Stomach smooth muscle (tissue), 2 donors: ENCODE measurements around the gene ASB4.

ENCODE experiments used
- H3K27ac ChIP-seq: one replicate; pipeline ENCODE4 v1.7.0; 2013; ENCODE audit warnings: mild to moderate bottlenecking, low read length, inconsistent platforms
- H3K27me3 ChIP-seq, 2 donors: one replicate each; pipeline ENCODE4 v1.7.0; 2013; ENCODE audit warnings: low read length in 2 of 2; ENCODE audit not compliant: insufficient read depth in 2 of 2, control insufficient read depth in 1 of 2
- H3K36me3 ChIP-seq, 2 donors: one replicate each; pipeline ENCODE4 v1.7.0; 2013; ENCODE audit warnings: low read length in 2 of 2; ENCODE audit not compliant: control insufficient read depth in 2 of 2, insufficient read depth in 2 of 2
- H3K4me1 ChIP-seq: one replicate; pipeline ENCODE4 v1.7.0; 2013; ENCODE audit warnings: low read length; ENCODE audit not compliant: control insufficient read depth, insufficient read depth
- H3K4me3 ChIP-seq, 2 donors: one replicate each; pipeline ENCODE4 v1.7.0; 2013; ENCODE audit warnings: low read length in 2 of 2
- H3K9ac ChIP-seq, 2 donors: one replicate each; pipeline ENCODE4 v1.7.0; 2013; ENCODE audit warnings: low read length in 2 of 2, mild to moderate bottlenecking in 1 of 2
- H3K9me3 ChIP-seq, 2 donors: one replicate each; pipeline ENCODE4 v1.7.0; 2013; ENCODE audit warnings: low read length in 2 of 2; ENCODE audit not compliant: control insufficient read depth in 2 of 2
- donor health status: healthy.
- donor health status: Pancreatic carcinoma.

ASB4 gene

DNA sequence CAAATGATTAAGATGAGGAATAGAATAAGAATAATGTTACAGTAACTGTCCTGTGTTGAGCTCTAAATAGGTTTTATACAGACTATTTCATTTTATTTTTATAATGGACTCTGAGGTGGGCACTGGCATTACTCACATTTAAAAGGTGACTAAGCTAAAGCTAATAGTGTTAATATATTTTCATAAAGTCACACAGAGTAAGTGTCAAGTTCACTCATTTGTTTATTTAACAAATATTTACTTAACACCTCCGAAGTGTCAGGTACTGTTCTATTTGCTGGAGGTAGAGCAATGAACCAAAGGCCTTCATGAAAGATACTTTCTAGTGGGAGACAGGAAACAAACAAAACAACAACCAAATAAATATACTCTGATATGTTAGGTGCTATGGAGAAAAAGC, 44.0 kb downstream of the ASB4 start:
- Histone ChIP-seq H3K36me3 (no peaks in the 10 kb centered on the region), H3K27ac (no peak overlapping the region), H3K9ac (no peak overlapping the region), H3K4me1 (no peaks in the 10 kb centered on the region), H3K4me3 (no peak overlapping the region), H3K27me3 (no peaks in the 10 kb centered on the region), H3K9me3 (no peaks in the 10 kb centered on the region)

DNA sequence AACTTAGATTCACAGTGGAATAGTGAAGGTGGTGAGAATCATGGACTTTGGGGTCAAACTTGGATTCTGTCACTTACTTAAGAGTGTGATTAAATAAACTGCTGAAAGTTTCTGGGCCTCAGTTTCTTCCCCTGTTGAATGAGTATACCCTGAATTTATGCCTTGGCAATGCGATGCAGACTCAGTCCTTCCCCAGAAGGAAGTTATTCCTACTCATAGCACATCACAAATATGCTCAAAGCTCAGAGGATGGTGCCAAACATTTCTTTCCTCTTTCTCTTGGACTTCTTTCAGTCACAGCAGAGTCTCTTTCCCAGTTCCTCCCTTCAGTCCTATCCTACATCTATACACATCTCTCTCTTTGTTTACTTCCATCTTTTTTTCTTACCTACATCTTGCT, 45.1 kb downstream of the ASB4 start:
- no peaks in the 10 kb centered on the region for H3K9me3 ChIP-seq
- no peak overlapping the region for H3K9ac ChIP-seq
- H3K27ac ChIP-seq, result no peak overlapping the region
- no peak overlapping the region for H3K4me3 ChIP-seq
- H3K4me1 ChIP-seq, result no peaks in the 10 kb centered on the region
- no peaks in the 10 kb centered on the region for H3K36me3 ChIP-seq
- H3K27me3 ChIP-seq, result no peaks in the 10 kb centered on the region

DNA sequence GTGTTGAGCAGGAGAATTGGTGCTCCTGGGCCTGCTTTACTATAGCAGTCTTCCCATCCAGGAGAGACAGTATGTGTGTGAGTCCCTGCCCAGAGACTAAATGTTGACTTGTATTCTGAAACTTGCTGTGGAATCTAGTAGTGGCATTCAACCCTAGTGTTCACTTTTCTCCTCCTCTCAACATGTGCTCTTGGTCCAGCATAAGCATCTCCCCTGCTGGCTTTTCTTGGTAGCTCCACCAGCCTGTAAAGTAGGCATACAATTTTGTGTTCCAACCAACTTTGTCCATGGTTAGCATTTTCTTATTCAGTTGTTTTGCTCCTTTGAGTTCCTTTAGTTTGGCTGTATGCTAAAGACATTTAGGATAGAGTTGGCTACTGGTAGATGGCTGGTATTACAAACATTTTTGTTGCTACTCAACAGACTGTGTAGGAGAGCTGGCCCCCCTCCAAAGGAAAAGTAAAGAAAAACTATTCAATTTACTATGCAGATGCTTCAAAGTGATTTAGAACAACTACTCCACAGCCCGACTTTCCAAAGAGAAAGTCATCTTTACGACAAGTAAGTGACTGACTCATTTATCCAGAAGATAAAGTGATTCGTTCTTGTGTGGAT, 46.0 kb downstream of the ASB4 start:
- Histone ChIP-seq H3K36me3 (no peaks in the 10 kb centered on the region), H3K9me3 (no peaks in the 10 kb centered on the region), H3K27ac (no peak overlapping the region), H3K4me1 (no peaks in the 10 kb centered on the region), H3K9ac (no peak overlapping the region), H3K27me3 (peaks cover 0 to 3% of the 10 kb centered on the region in 2 donors), H3K4me3 (no peak overlapping the region)

DNA sequence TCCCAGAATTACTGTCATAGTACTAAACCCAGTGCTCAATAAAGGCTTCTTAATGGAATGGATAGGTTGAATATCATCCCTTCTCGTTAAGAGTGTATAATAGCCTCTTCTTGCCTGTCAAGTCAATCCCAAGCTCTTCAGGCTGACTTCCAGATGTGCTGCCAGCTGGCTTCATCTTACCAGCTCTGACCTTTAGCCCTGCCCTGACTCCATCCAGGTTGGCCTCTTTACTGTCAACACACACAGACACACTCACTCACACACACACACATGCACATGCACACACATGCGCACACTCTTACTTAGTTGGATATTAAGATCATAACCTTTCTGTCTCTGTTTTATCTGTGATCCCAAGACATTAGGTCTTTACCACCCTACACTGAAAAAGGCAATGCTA, 49.1 kb downstream of the ASB4 start:
- H3K9me3 ChIP-seq, result no peaks in the 10 kb centered on the region
- H3K27me3 ChIP-seq, result peaks cover 0 to 3% of the 10 kb centered on the region in 2 donors
- H3K36me3 ChIP-seq, result no peaks in the 10 kb centered on the region
- no peak overlapping the region for H3K4me3 ChIP-seq
- H3K9ac ChIP-seq, result no peak overlapping the region
- no peak overlapping the region for H3K27ac ChIP-seq
- no peaks in the 10 kb centered on the region for H3K4me1 ChIP-seq

DNA sequence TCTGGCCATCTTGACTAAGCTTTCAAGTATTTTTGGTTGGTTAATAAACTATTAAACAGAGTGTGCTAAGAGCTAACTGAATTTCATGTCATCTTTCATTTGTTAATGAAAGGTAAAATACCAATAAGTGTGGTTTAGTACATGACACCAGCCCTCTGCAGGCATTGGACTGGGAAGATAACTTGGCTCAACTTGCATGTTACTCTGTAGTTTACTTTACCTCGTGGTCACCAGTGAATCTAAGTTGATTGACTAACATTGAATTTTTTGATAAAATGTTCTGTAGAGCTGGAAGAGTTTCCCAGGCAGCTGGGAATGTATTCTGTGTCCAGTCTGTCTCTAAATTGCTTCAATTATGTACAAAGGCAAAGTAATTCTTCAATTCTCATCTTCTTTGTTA, 49.9 kb downstream of the ASB4 start:
- no peak overlapping the region for H3K27ac ChIP-seq
- H3K36me3 ChIP-seq, result no peaks in the 10 kb centered on the region

DNA sequence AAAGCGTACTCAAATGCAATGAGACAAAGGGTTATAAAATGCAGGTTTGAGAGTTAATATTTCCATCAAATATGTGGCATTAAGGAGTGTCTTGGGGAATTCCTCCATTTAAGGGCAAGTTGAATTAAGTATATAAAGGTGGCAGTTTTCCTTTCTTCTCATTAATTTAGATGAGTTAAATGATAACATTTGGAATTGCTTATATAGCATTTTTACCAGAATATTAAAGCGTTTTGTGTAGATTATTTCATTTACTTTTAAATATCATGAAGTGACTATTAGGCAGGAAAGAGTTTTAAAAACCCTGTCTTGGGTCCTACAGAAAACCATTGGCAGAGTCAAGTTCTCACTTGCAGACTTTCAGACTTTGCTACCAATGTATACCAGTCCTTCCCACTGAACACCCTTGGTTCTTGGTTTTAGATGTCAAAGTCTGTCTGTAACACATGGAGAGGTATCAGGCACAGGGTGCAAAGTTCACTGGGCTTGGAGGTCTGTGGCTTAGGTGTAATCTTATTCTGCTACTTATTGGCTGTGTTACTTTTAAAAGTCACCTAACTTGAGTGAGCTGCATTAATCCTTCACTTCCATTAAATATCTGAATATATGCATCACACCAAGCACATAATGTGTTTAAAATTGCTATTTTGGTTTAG, 51.0 kb downstream of the ASB4 start:
- Histone ChIP-seq H3K27me3 (peaks cover 0 to 3% of the 10 kb centered on the region in 2 donors), H3K4me3 (no peak overlapping the region), H3K36me3 (no peaks in the 10 kb centered on the region), H3K4me1 (no peaks in the 10 kb centered on the region), H3K27ac (no peak overlapping the region), H3K9me3 (no peaks in the 10 kb centered on the region), H3K9ac (no peak overlapping the region)

More for the DNA sequence above, 49.9 kb downstream of the ASB4 start:
- no peak overlapping the region for H3K4me3 ChIP-seq
- H3K4me1 ChIP-seq, result no peaks in the 10 kb centered on the region
- H3K9ac ChIP-seq, result no peak overlapping the region
- H3K9me3 ChIP-seq, result no peaks in the 10 kb centered on the region
- peaks cover 0 to 3% of the 10 kb centered on the region in 2 donors for H3K27me3 ChIP-seq

DNA sequence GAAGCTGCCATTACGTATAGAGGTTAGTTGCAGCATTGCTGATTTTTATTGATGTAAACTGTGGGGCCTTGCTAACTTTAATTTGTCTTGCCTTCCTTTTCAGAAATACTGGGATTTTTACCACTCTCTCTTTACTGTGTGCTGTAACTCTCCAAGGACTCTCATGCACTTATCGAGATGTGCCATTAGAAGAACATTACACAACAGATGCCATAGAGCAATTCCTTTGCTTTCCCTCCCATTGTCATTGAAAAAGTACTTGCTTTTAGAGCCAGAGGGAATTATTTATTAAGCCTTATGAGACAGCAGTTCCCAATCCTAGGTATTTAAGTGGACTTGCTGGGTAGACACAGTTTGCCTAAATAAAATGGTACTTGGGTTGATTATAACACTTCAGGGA, 51.7 kb downstream of the ASB4 start:
- H3K27ac ChIP-seq, result no peak overlapping the region
- H3K9ac ChIP-seq, result no peak overlapping the region
- peaks cover 0 to 3% of the 10 kb centered on the region in 2 donors for H3K27me3 ChIP-seq
- H3K4me3 ChIP-seq, result no peak overlapping the region
- no peaks in the 10 kb centered on the region for H3K36me3 ChIP-seq
- H3K4me1 ChIP-seq, result no peaks in the 10 kb centered on the region
- no peaks in the 10 kb centered on the region for H3K9me3 ChIP-seq

DNA sequence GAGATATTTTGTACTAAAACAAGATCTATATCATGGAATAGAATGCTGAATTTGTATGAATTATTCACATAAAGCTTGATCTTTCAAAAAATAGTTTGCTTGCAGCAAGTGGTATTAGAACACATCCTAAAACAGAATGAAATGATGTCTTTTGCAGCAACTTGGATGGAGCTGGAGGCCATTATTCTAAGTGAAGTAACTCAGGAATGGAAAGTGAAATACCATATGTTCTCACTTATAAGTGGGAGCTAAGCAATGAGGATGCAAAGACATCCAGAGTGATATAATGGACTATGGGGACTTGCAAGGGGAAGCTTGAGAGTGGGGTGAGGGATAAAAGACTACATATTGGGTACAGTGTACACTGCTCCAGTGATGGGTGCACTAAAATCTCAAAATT, 53.7 kb downstream of the ASB4 start:
- H3K4me1 ChIP-seq, result no peaks in the 10 kb centered on the region
- H3K4me3 ChIP-seq, result no peak overlapping the region
- no peak overlapping the region for H3K27ac ChIP-seq
- no peaks in the 10 kb centered on the region for H3K9me3 ChIP-seq
- no peak overlapping the region for H3K9ac ChIP-seq
- no peaks in the 10 kb centered on the region for H3K36me3 ChIP-seq
- peaks cover 0 to 3% of the 10 kb centered on the region in 2 donors for H3K27me3 ChIP-seq

DNA sequence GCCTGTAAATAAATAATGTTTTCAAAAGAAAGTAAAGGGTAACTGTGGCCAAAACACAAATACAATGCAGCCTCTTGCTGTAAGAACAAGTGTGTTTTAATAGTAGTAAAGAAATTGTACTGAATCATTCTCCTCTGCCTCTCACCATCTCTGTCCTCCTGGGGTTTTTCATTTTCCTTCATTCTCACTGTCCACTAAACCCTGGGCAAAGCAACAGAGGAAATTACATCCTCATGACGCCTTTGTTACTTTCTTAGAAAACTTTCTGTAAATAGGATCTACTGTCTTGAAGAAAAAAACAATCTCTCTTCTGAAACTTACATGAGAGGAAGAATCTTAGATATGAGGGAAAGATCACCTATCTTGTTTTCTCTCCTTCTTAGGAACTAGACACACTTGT, 54.6 kb downstream of the ASB4 start:
- H3K4me3 ChIP-seq, result no peak overlapping the region
- no peaks in the 10 kb centered on the region for H3K4me1 ChIP-seq
- no peaks in the 10 kb centered on the region for H3K9me3 ChIP-seq
- no peaks in the 10 kb centered on the region for H3K36me3 ChIP-seq
- no peak overlapping the region for H3K27ac ChIP-seq
- peaks cover 0 to 3% of the 10 kb centered on the region in 2 donors for H3K27me3 ChIP-seq
- H3K9ac ChIP-seq, result no peak overlapping the region

DNA sequence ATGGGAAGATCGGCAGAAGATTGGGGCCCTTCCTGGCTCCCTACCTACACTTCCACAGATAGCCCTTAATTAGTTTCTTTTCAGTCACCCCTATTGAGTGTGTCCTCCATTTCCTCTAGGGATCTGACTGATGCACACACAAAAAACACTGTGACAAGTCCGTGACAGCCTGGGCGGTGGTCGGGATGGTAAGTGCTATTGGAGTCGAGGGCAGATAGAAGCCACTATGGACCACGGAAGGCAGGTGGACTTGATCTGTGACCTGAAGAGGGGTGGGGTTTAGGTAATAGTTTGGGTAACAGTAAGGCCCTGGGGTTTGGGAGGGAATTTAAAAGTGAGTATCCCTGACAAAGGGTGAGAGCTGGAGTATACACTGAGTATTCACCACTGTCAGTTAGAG, 57.6 kb downstream of the ASB4 start:
- no peak overlapping the region for H3K4me3 ChIP-seq
- peaks cover 15% of the 10 kb centered on the region for H3K4me1 ChIP-seq
- no peak overlapping the region for H3K27ac ChIP-seq
- H3K36me3 ChIP-seq, result no peaks in the 10 kb centered on the region
- H3K9me3 ChIP-seq, result no peaks in the 10 kb centered on the region
- H3K27me3 ChIP-seq, result no peaks in the 10 kb centered on the region
- H3K9ac ChIP-seq, result no peak overlapping the region

DNA sequence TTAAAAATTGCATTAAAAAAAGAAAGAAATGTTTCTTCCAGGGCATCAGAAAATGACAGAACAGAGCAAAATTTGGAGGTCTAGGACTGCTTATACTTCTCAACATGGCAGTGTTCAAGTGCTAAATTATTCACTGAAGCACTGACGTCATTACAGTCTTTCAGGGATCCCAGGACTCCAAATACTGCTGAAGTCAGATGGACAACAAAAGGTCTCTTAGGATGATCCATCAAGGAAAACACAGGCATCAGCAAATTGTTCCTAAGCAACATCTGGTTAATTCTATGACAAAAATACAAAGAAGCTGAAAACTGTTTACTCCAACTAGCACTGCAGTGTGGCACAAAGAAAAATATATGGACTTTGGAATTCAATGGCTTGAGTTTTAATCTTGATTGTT, 58.4 kb downstream of the ASB4 start:
- Histone ChIP-seq H3K4me3 (no peak overlapping the region), H3K27ac (no peak overlapping the region), H3K4me1 (peaks cover 15% of the 10 kb centered on the region), H3K36me3 (no peaks in the 10 kb centered on the region), H3K27me3 (no peaks in the 10 kb centered on the region), H3K9ac (no peak overlapping the region), H3K9me3 (no peaks in the 10 kb centered on the region)
